ENCODE data around the gene CRYZ. TPM values are rescaled to one million over a fixed set of nuclear protein-coding genes. Genes with fewer than 3 reads are reported as not detected.

Gene CRYZ
- total and polyA plus RNA-seq, 2 donors (not counting 1 experiment from before 2014, with no cell fraction given), result 50.2 to 85.9 TPM

GRCh38 chr1:74777525-74777924 lies 44.7 kb upstream of the CRYZ start:
- Histone ChIP-seq H3K9me3 (ENCODE audit: control insufficient read depth, insufficient read depth, low read depth, low read length) (no peaks in the 10 kb centered on the region), H3K79me2 (ENCODE audit: control insufficient read depth, insufficient read depth, low read length) (no peaks in the 10 kb centered on the region), H3K4me1 (ENCODE audit: control insufficient read depth, extremely low read depth, insufficient read depth, low read length) (no peaks in the 10 kb centered on the region), H3K4me2 (ENCODE audit: extremely low read depth, insufficient read depth, low read length) (no peak overlapping the region), H3K27ac (ENCODE audit: insufficient read depth, low read length) (no peak overlapping the region), H3K4me3 (replicated peaks in 1 of 4; ENCODE audit: control extremely low read depth in 1 of 4, insufficient read depth in 1 of 4, low read depth in 3 of 4, low read length in 4 of 4) (no peak overlapping the region), H4K20me1 (ENCODE audit: control insufficient read depth, extremely low read depth, insufficient read depth, low read length) (no peaks in the 10 kb centered on the region), H2AFZ (ENCODE audit: low read length) (no peak overlapping the region), H3K9ac (ENCODE audit: insufficient read depth, low read length) (no peak overlapping the region), H3K36me3 (ENCODE audit: control insufficient read depth, insufficient read depth, low read length) (no peaks in the 10 kb centered on the region), H3K27me3 (ENCODE audit: control insufficient read depth, insufficient read depth, low read length) (peaks cover 2% of the 10 kb centered on the region)
- TF ChIP-seq EZH2 (IDR thresholded peaks at IDR 0.05; ENCODE audit: low read length, missing control alignments), result no peak
- TF ChIP-seq, protein P1, sequence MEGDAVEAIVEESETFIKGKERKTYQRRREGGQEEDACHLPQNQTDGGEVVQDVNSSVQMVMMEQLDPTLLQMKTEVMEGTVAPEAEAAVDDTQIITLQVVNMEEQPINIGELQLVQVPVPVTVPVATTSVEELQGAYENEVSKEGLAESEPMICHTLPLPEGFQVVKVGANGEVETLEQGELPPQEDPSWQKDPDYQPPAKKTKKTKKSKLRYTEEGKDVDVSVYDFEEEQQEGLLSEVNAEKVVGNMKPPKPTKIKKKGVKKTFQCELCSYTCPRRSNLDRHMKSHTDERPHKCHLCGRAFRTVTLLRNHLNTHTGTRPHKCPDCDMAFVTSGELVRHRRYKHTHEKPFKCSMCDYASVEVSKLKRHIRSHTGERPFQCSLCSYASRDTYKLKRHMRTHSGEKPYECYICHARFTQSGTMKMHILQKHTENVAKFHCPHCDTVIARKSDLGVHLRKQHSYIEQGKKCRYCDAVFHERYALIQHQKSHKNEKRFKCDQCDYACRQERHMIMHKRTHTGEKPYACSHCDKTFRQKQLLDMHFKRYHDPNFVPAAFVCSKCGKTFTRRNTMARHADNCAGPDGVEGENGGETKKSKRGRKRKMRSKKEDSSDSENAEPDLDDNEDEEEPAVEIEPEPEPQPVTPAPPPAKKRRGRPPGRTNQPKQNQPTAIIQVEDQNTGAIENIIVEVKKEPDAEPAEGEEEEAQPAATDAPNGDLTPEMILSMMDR (conservative IDR thresholded peaks at IDR 0.05 in 1 of 2, IDR thresholded peaks at IDR 0.05 in 1 of 2; ENCODE audit: low read depth in 1 of 2, low read length in 2 of 2), result no peak
- no peak for DNase-seq (ENCODE audit: low read depth in 2 of 2)

- Histone ChIP-seq H3K4me1 (ENCODE audit: control insufficient read depth, extremely low read depth, insufficient read depth, low read length) (no peaks in the 10 kb centered on the region), H2AFZ (ENCODE audit: low read length) (no peak overlapping the region), H3K4me2 (ENCODE audit: extremely low read depth, insufficient read depth, low read length) (no peak overlapping the region), H4K20me1 (ENCODE audit: control insufficient read depth, extremely low read depth, insufficient read depth, low read length) (no peaks in the 10 kb centered on the region), H3K27me3 (ENCODE audit: control insufficient read depth, insufficient read depth, low read length) (no peaks in the 10 kb centered on the region), H3K4me3 (replicated peaks in 1 of 4; ENCODE audit: control extremely low read depth in 1 of 4, insufficient read depth in 1 of 4, low read depth in 3 of 4, low read length in 4 of 4) (no peak overlapping the region), H3K9me3 (ENCODE audit: control insufficient read depth, insufficient read depth, low read depth, low read length) (no peaks in the 10 kb centered on the region), H3K79me2 (ENCODE audit: control insufficient read depth, insufficient read depth, low read length) (no peaks in the 10 kb centered on the region), H3K27ac (ENCODE audit: insufficient read depth, low read length) (no peak overlapping the region), H3K9ac (ENCODE audit: insufficient read depth, low read length) (no peak overlapping the region), H3K36me3 (ENCODE audit: control insufficient read depth, insufficient read depth, low read length) (no peaks in the 10 kb centered on the region)
- no peak for DNase-seq (ENCODE audit: low read depth in 2 of 2)
- TF ChIP-seq, protein P1 (conservative IDR thresholded peaks at IDR 0.05 in 1 of 2, IDR thresholded peaks at IDR 0.05 in 1 of 2; ENCODE audit: low read depth in 1 of 2, low read length in 2 of 2), result no peak
- no peak for TF ChIP-seq EZH2 (IDR thresholded peaks at IDR 0.05; ENCODE audit: low read length, missing control alignments)
Measured at GRCh38 chr1:74775735-74776134, 42.9 kb upstream of the CRYZ start.

DNA sequence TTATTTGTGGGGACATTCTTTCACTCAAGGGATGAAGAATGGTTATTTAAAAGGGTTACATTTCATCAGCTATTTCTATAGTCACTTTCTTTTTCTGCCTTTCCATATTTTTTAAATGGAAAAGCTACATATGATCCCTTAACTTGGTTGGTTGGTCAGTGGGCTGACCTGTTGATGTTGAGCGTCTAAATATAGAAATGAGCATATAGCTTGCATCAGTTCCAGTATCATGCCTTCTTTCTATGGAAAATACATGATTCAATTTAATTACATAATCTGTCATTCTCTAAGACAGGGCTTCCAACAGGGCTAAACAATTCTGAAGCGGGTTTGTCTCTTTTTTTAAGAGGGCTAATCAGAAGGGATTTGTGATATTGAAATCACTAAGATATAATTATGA lies 40.7 kb upstream of the CRYZ start:
- Histone ChIP-seq H3K4me1 (ENCODE audit: control insufficient read depth, extremely low read depth, insufficient read depth, low read length) (no peaks in the 10 kb centered on the region), H3K4me3 (replicated peaks in 1 of 4; ENCODE audit: control extremely low read depth in 1 of 4, insufficient read depth in 1 of 4, low read depth in 3 of 4, low read length in 4 of 4) (no peak overlapping the region), H4K20me1 (ENCODE audit: control insufficient read depth, extremely low read depth, insufficient read depth, low read length) (no peaks in the 10 kb centered on the region), H3K27me3 (ENCODE audit: control insufficient read depth, insufficient read depth, low read length) (no peaks in the 10 kb centered on the region), H3K9me3 (ENCODE audit: control insufficient read depth, insufficient read depth, low read depth, low read length) (no peaks in the 10 kb centered on the region), H2AFZ (ENCODE audit: low read length) (no peak overlapping the region), H3K79me2 (ENCODE audit: control insufficient read depth, insufficient read depth, low read length) (no peaks in the 10 kb centered on the region), H3K9ac (ENCODE audit: insufficient read depth, low read length) (no peak overlapping the region), H3K4me2 (ENCODE audit: extremely low read depth, insufficient read depth, low read length) (no peak overlapping the region), H3K27ac (ENCODE audit: insufficient read depth, low read length) (no peak overlapping the region), H3K36me3 (ENCODE audit: control insufficient read depth, insufficient read depth, low read length) (no peaks in the 10 kb centered on the region)
- DNase-seq (ENCODE audit: low read depth in 2 of 2), result no peak
- TF ChIP-seq, protein P1 (conservative IDR thresholded peaks at IDR 0.05 in 1 of 2, IDR thresholded peaks at IDR 0.05 in 1 of 2; ENCODE audit: low read depth in 1 of 2, low read length in 2 of 2), result no peak
- TF ChIP-seq EZH2 (IDR thresholded peaks at IDR 0.05; ENCODE audit: low read length, missing control alignments), result no peak

Data from fibroblast of lung (primary cell).